ENCODE data around the gene ARFGEF2. TPM values are rescaled to one million over a fixed set of nuclear protein-coding genes. Genes with fewer than 3 reads are reported as not detected.

Gene ARFGEF2
- total and polyA plus RNA-seq, 2 of the 8 experiments (the other 6 are each of a cell fraction or from before 2014, with no cell fraction given): 8.1 to 21.8 TPM

- Histone ChIP-seq H3K4me1 (replicated peaks in 1 of 4; ENCODE audit: control insufficient read depth in 3 of 4, insufficient read depth in 4 of 4, low read length in 3 of 4) (peaks cover 0 to 2% (median 0%) of the 10 kb centered on the region in 4 experiments; a peak in 1 of 7 replicates), H3K79me1 (ENCODE audit: low read depth, low read length) (no peaks in the 10 kb centered on the region; the same call in 1 of the 2 replicates), H3K4ac (replicated peaks; ENCODE audit: insufficient read length, low read depth, low read length) (no peak overlapping the region), H3K4me3 (ENCODE audit: extremely low read depth in 1 of 4, insufficient read depth in 2 of 4, low read depth in 3 of 4, low read length in 4 of 4) (no peak overlapping the region), H4K20me1 (replicated peaks in 1 of 2; ENCODE audit: control insufficient read depth in 1 of 2, insufficient read depth in 2 of 2, low read length in 2 of 2) (peaks cover 3 to 12% of the 10 kb centered on the region in 2 experiments), H3K4me2 (ENCODE audit: insufficient read depth in 1 of 2, low read depth in 2 of 2, low read length in 2 of 2) (no peak overlapping the region), H2BK20ac (ENCODE audit: low read length) (no peak overlapping the region), H3K27me3 (replicated peaks in 1 of 4; ENCODE audit: control insufficient read depth in 3 of 4, extremely low read depth in 1 of 4, insufficient read depth in 3 of 4, low read length in 3 of 4) (no peaks in the 10 kb centered on the region), H3K79me2 (ENCODE audit: control insufficient read depth in 1 of 2, insufficient read depth in 2 of 2, low read length in 2 of 2) (peaks cover 0 to 9% of the 10 kb centered on the region in 2 experiments; a peak in 2 of 4 replicates), H3K9ac (replicated peaks in 1 of 4; ENCODE audit: extremely low read depth in 1 of 4, low read depth in 3 of 4, low read length in 3 of 4) (no peak overlapping the region), H4K5ac (ENCODE audit: insufficient read length, low read depth, low read length) (no peak overlapping the region), H4K8ac (ENCODE audit: extremely low read depth, insufficient read depth, low read length) (no peak overlapping the region), H2AK5ac (ENCODE audit: low read depth, low read length) (no peak overlapping the region), H3K27ac (ENCODE audit: low read depth, low read length) (no peak overlapping the region), H3K14ac (ENCODE audit: insufficient read length) (no peak overlapping the region), H4K91ac (replicated peaks; ENCODE audit: insufficient read length, low read length) (no peak overlapping the region), H3K18ac (ENCODE audit: extremely low read depth, low read length) (no peak overlapping the region), H2BK12ac (ENCODE audit: low read depth, low read length) (no peak overlapping the region), H3K9me3 (ENCODE audit: insufficient read depth in 2 of 2, low read depth in 1 of 2, low read length in 1 of 2) (no peaks in the 10 kb centered on the region), H2BK120ac (replicated peaks; ENCODE audit: low read depth, low read length) (no peak overlapping the region), H2AFZ (ENCODE audit: low read length) (no peak overlapping the region), H3K56ac (replicated peaks; ENCODE audit: insufficient read length, low read depth, low read length) (no peak overlapping the region), H2BK5ac (ENCODE audit: low read depth, low read length) (no peak overlapping the region), H2BK15ac (ENCODE audit: low read length) (no peak overlapping the region), H3K23ac (ENCODE audit: insufficient read length) (no peak overlapping the region), H3K36me3 (ENCODE audit: control insufficient read depth in 2 of 4, insufficient read depth in 4 of 4, low read length in 3 of 4) (peaks cover 0 to 17% (median 7%) of the 10 kb centered on the region in 4 experiments; a peak in 7 of 8 replicates), H3K23me2 (ENCODE audit: low read depth, low read length) (no peaks in the 10 kb centered on the region)
- no peak for DNase-seq (ENCODE audit: low read depth in 1 of 2, low spot score in 2 of 2)
- no peak for FAIRE-seq
- 90% methylated on average over 3 of the region's 3 CpGs; no CpG with 5 or more reads in 1 of the 2 experiments for WGBS, 2 experiments (ENCODE audit: extremely low coverage in 1 of 2, insufficient coverage in 1 of 2, insufficient read length in 1 of 2, insufficient replicate concordance in 2 of 2, low coverage in 1 of 2, low lambda C conversion rate in 2 of 2, missing lambda C conversion rate in 1 of 2)
- POLR2A ChIA-PET (ENCODE audit: partially characterized antibody): interaction anchor here (0.6 to 1.0 kb wide), 2 partner anchors 23 kb away, joined by 3 to 4 read pairs; partner anchors contain the start of gene ARFGEF2
- CTCF ChIA-PET (ENCODE audit: partially characterized antibody): interaction anchor here (0.7 to 1.6 kb wide), 4 partner anchors 9 to 287 kb away, joined by 3 to 4 read pairs (median 3); no protein-coding TSS in a partner anchor
- TF ChIP-seq TEAD4 (IDR thresholded peaks at IDR 0.05; ENCODE audit: low read depth, low read length) (no peak), CHD2 (IDR thresholded peaks at IDR 0.05; ENCODE audit: low read length) (no peak), JUN (IDR thresholded peaks at IDR 0.05; ENCODE audit: low read depth, low read length) (no peak), EP300 (IDR thresholded peaks at IDR 0.05; ENCODE audit: borderline replicate concordance in 1 of 2, low read depth in 2 of 2, low read length in 2 of 2) (no peak), SUZ12 (IDR thresholded peaks at IDR 0.05; ENCODE audit: low read length) (no peak), CREB1 (IDR thresholded peaks at IDR 0.05) (no peak), RAD21 (IDR thresholded peaks at IDR 0.05 in 1 of 2, conservative IDR thresholded peaks at IDR 0.05 in 1 of 2; ENCODE audit: low read depth in 2 of 2, low read length in 2 of 2) (no peak), GABPA (IDR thresholded peaks at IDR 0.05; ENCODE audit: borderline replicate concordance, insufficient read depth, low read length) (no peak), HDAC2 (IDR thresholded peaks at IDR 0.05; ENCODE audit: borderline replicate concordance in 1 of 2, low read depth in 2 of 2, low read length in 2 of 2) (no peak), CBX5 (IDR thresholded peaks at IDR 0.05; ENCODE audit: low read depth, low read length) (no peak), USF2 (IDR thresholded peaks at IDR 0.05; ENCODE audit: low read length) (no peak)
These were observed 23.3 kb downstream of the ARFGEF2 start for GRCh38 chr20:48944663-48945297.

Measured in H1 (cell line).